Liver (tissue), 3 donors: Measurements from ENCODE around the gene CACNA2D1.

Experiments used
- HNF4G ChIP-seq: IDR thresholded peaks from 2 replicates; pipeline ENCODE4 v1.6.1; 2016; ENCODE audit warnings: antibody characterized with exemption
- JUND ChIP-seq, 2 donors: IDR thresholded peaks; 2 replicates each; pipeline ENCODE4 v1.6.1; 2016; ENCODE audit warnings: antibody characterized with exemption in 2 of 2
- NR2F2 ChIP-seq: IDR thresholded peaks from 2 replicates; pipeline ENCODE4 v1.6.1; 2016; ENCODE audit warnings: antibody characterized with exemption
- RXRA ChIP-seq, 2 donors: IDR thresholded peaks; 2 replicates each; pipeline ENCODE4 v1.6.1; 2017 to 2018; ENCODE audit warnings: antibody characterized with exemption in 2 of 2, mild to moderate bottlenecking in 1 of 2
- TAF1 ChIP-seq: conservative IDR thresholded peaks from 2 replicates; pipeline ENCODE4 v1.6.1; 2016; ENCODE audit warnings: antibody characterized with exemption, mild to moderate bottlenecking
- YY1 ChIP-seq: IDR thresholded peaks from 2 replicates; pipeline ENCODE4 v1.6.1; 2016; ENCODE audit warnings: antibody characterized with exemption, mild to moderate bottlenecking
- TF ChIP-seq, protein P1 (sequence below): fragments of 150-350 bp; IDR thresholded peaks from 2 replicates; pipeline ENCODE4 v1.5.1; 2017; ENCODE audit warnings: improper control_type of control experiment, low read depth, low read length; ENCODE audit not compliant: missing input control
- TF ChIP-seq, protein P2 (sequence below): IDR thresholded peaks from 2 replicates; pipeline ENCODE4 v1.6.1; 2016; ENCODE audit warnings: antibody characterized with exemption
- TF ChIP-seq, protein P3 (sequence below): IDR thresholded peaks from 2 replicates; pipeline ENCODE4 v1.6.1; 2016; ENCODE audit warnings: antibody characterized with exemption
- TF ChIP-seq, protein P4 (sequence below): IDR thresholded peaks from 2 replicates; pipeline ENCODE4 v1.6.1; 2016; ENCODE audit warnings: antibody characterized with exemption
- donor health status: healthy.
- donor health status: healthy.

DNA sequence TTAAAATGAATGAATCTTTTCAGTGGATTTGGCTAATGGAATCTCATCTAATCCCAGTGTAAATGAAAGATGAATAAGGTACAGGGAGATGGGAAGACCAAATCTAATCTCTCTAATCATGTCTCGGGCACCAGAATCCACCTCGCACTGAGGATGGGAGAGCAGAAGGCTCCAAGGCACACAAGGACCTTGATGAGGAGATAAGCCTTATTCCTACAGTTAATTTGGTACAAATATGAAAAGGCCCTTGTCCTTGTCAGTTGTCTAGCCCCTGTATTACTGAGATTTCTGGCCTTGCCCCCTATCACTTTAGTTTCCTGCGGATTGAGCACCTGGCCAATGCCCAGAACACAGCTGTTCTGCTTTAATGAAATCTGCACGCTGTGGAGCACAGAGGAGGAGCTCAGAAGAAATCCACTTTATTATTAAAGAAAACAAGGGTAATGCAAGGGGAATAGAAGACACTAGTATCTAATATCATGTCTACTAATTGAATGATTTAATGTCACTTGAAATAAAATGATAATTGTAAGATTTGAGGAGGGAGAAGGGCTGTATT, 352.4 kb downstream of the CACNA2D1 start:
- TF ChIP-seq JUND (IDR thresholded peaks at IDR 0.05) (no peak), TAF1 (no peak), HNF4G (no peak), YY1 (no peak), RXRA (IDR thresholded peaks at IDR 0.05) (no peak), NR2F2 (no peak)
- TF ChIP-seq, protein P1, sequence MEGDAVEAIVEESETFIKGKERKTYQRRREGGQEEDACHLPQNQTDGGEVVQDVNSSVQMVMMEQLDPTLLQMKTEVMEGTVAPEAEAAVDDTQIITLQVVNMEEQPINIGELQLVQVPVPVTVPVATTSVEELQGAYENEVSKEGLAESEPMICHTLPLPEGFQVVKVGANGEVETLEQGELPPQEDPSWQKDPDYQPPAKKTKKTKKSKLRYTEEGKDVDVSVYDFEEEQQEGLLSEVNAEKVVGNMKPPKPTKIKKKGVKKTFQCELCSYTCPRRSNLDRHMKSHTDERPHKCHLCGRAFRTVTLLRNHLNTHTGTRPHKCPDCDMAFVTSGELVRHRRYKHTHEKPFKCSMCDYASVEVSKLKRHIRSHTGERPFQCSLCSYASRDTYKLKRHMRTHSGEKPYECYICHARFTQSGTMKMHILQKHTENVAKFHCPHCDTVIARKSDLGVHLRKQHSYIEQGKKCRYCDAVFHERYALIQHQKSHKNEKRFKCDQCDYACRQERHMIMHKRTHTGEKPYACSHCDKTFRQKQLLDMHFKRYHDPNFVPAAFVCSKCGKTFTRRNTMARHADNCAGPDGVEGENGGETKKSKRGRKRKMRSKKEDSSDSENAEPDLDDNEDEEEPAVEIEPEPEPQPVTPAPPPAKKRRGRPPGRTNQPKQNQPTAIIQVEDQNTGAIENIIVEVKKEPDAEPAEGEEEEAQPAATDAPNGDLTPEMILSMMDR = no peak
- TF ChIP-seq, protein P2, sequence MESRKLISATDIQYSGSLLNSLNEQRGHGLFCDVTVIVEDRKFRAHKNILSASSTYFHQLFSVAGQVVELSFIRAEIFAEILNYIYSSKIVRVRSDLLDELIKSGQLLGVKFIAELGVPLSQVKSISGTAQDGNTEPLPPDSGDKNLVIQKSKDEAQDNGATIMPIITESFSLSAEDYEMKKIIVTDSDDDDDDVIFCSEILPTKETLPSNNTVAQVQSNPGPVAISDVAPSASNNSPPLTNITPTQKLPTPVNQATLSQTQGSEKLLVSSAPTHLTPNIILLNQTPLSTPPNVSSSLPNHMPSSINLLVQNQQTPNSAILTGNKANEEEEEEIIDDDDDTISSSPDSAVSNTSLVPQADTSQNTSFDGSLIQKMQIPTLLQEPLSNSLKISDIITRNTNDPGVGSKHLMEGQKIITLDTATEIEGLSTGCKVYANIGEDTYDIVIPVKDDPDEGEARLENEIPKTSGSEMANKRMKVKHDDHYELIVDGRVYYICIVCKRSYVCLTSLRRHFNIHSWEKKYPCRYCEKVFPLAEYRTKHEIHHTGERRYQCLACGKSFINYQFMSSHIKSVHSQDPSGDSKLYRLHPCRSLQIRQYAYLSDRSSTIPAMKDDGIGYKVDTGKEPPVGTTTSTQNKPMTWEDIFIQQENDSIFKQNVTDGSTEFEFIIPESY = no peak
- TF ChIP-seq, protein P3, sequence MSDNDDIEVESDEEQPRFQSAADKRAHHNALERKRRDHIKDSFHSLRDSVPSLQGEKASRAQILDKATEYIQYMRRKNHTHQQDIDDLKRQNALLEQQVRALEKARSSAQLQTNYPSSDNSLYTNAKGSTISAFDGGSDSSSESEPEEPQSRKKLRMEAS = no peak
- TF ChIP-seq, protein P4, sequence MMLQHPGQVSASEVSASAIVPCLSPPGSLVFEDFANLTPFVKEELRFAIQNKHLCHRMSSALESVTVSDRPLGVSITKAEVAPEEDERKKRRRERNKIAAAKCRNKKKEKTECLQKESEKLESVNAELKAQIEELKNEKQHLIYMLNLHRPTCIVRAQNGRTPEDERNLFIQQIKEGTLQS = no peak
